Naive thymus-derived CD8-positive, alpha-beta T cell (primary cell): ENCODE measurements around the gene RBCK1. TPM values are rescaled to one million over a fixed set of nuclear protein-coding genes. Genes with fewer than 3 reads are reported as not detected.

ENCODE experiments used
- ATAC-seq, 2 donors: fragments of 150-1000 bp; cut with Tn5 transposase in 1 of 2; sonication (Bioruptor Pico), chemical (Tn5 transposase) in 1 of 2; 1 replicate in 1 of 2; 2 replicates in 1 of 2; pipeline ENCODE4 v1.10.0; 2021; ENCODE audit warnings: mild to moderate bottlenecking in 2 of 2, moderate library complexity in 2 of 2
- POLR2A ChIA-PET: fragments of 350-600 bp; sonication (Branson Sonifier 250); formaldehyde crosslinking; loops from one replicate; lab custom pipeline; 2021; ENCODE audit warnings: antibody characterized with exemption; lab: Charles Lee
- DNase-seq, 10 donors: peaks; one replicate each; pipeline versions ENCODE4 v3.0.0 to v3.0.0-alpha.2; 2020 to 2022
- H3K27ac Mint-ChIP-seq, 10 donors: one replicate each; pipeline ENCODE4 v1.8.0; 2020 to 2022; ENCODE audit warnings: mild to moderate bottlenecking in 10 of 10, mixed read lengths in 10 of 10, moderate library complexity in 4 of 10, inconsistent platforms in 1 of 10
- H3K27me3 Mint-ChIP-seq, 5 donors: one replicate each; pipeline ENCODE4 v1.8.0; 2021 to 2022; ENCODE audit warnings: mixed read lengths in 5 of 5
- H3K36me3 Mint-ChIP-seq, 3 donors: one replicate each; pipeline ENCODE4 v1.8.0; 2020 to 2022; ENCODE audit warnings: mixed read lengths in 3 of 3, mild to moderate bottlenecking in 2 of 3, inconsistent platforms in 1 of 3
- H3K4me1 Mint-ChIP-seq, 4 donors: one replicate each; pipeline ENCODE4 v1.8.0; 2021 to 2022; ENCODE audit warnings: mixed read lengths in 4 of 4
- H3K4me3 Mint-ChIP-seq, 10 donors: one replicate each; pipeline ENCODE4 v1.8.0; 2020 to 2022; ENCODE audit warnings: mild to moderate bottlenecking in 10 of 10, mixed read lengths in 10 of 10, moderate library complexity in 6 of 10, inconsistent platforms in 1 of 10
- H3K9me3 Mint-ChIP-seq, 9 donors: one replicate each; pipeline ENCODE4 v1.8.0; 2020 to 2022; ENCODE audit warnings: mixed read lengths in 9 of 9, mild to moderate bottlenecking in 3 of 9, inconsistent platforms in 1 of 9, moderate library complexity in 1 of 9
- polyA plus RNA-seq, 3 donors: library from polyadenylated mRNA; unstranded; fragments of 300-500 nt; fragmentation: Illumina TruSeq; gene quantifications; one replicate each; pipeline ENCODE4 v1.2.3, GENCODE V29; 2021
- total RNA-seq, 8 experiments: library from RNA in 2 of 8; stranded (reverse) in 2 of 8; gene quantifications; one replicate each; pipeline ENCODE4 v1.2.3 and lab custom pipeline; 2021 to 2026

Gene RBCK1
- total and polyA plus RNA-seq, 5 experiments from 2014 or later = 65.3 to 116 (median 82.2) TPM

GRCh38 chr20:430091-430999 lies 22.2 kb downstream of the RBCK1 start:
- Mint-ChIP-seq H3K4me1 (peaks cover 18 to 39% (median 29%) of the 10 kb centered on the region in 4 donors), H3K36me3 (peaks cover 0 to 44% (median 8%) of the 10 kb centered on the region in 3 donors), H3K9me3 (no peaks in the 10 kb centered on the region), H3K27me3 (no peaks in the 10 kb centered on the region), H3K27ac (peak overlapping the region in 3 of 10 donors; percentile 3 to 73 (median 24)), H3K4me3 (no peak overlapping the region)
- DNase-seq = no peak
- POLR2A ChIA-PET = interaction anchor here (0.6 kb wide), 1 partner anchor 21 kb away, joined by 3 read pairs; no protein-coding TSS in a partner anchor
- no peak for ATAC-seq

GRCh38 chr20:431012-431904 lies 23.2 kb downstream of the RBCK1 start:
- peak overlapping the region in 1 of 10 donors; percentile 45 for H3K4me3 Mint-ChIP-seq
- H3K4me1 Mint-ChIP-seq = peaks cover 18 to 47% (median 36%) of the 10 kb centered on the region in 4 donors
- H3K36me3 Mint-ChIP-seq = peaks cover 0 to 47% (median 13%) of the 10 kb centered on the region in 3 donors
- peak in 2 of 10 donors; percentile 7 to 17 for DNase-seq
- peak; percentile 33 to 45 for ATAC-seq
- peak overlapping the region in 3 of 10 donors; percentile 38 to 50 (median 48) for H3K27ac Mint-ChIP-seq
- POLR2A ChIA-PET = interaction anchor here (0.6 kb wide), 1 partner anchor 22 kb away, joined by 3 read pairs; no protein-coding TSS in a partner anchor
- H3K27me3 Mint-ChIP-seq = no peaks in the 10 kb centered on the region
- no peaks in the 10 kb centered on the region for H3K9me3 Mint-ChIP-seq

- peaks cover 18 to 48% (median 40%) of the 10 kb centered on the region in 4 donors for H3K4me1 Mint-ChIP-seq
- H3K27me3 Mint-ChIP-seq = no peaks in the 10 kb centered on the region
- no peaks in the 10 kb centered on the region for H3K9me3 Mint-ChIP-seq
- peak overlapping the region in 2 of 10 donors; percentile 7 to 9 for H3K27ac Mint-ChIP-seq
- H3K36me3 Mint-ChIP-seq = peaks cover 0 to 49% (median 10%) of the 10 kb centered on the region in 3 donors
- DNase-seq (no peak), ATAC-seq (no peak)
- H3K4me3 Mint-ChIP-seq = no peak overlapping the region
- POLR2A ChIA-PET = no interaction called here
These were observed 24.1 kb downstream of the RBCK1 start for GRCh38 chr20:432208-432607.

GRCh38 chr20:432677-433299 lies 24.7 kb downstream of the RBCK1 start:
- Mint-ChIP-seq H3K9me3 (no peaks in the 10 kb centered on the region), H3K36me3 (peaks cover 0 to 49% (median 10%) of the 10 kb centered on the region in 3 donors)
- POLR2A ChIA-PET = no interaction called here

GRCh38 chr20:433300-433975 lies 25.3 kb downstream of the RBCK1 start:
- DNase-seq (peak in 4 of 10 donors; percentile 15 to 50 (median 34)), ATAC-seq (peak; percentile 51 to 70)
- H3K27ac Mint-ChIP-seq = peak overlapping the region; percentile 28 to 86 (median 74)
- POLR2A ChIA-PET = interaction anchor here (0.6 kb wide), 1 partner anchor 411 kb away, joined by 3 read pairs; no protein-coding TSS in a partner anchor
- peaks cover 21 to 61% (median 53%) of the 10 kb centered on the region in 4 donors for H3K4me1 Mint-ChIP-seq
- H3K4me3 Mint-ChIP-seq = peak overlapping the region in 9 of 10 donors; percentile 36 to 77 (median 62)
- no peaks in the 10 kb centered on the region for H3K9me3 Mint-ChIP-seq
- H3K27me3 Mint-ChIP-seq = no peaks in the 10 kb centered on the region
- peaks cover 0 to 46% (median 10%) of the 10 kb centered on the region in 3 donors for H3K36me3 Mint-ChIP-seq

More at GRCh38 chr20:432677-433299, 24.7 kb downstream of the RBCK1 start:
- ATAC-seq (no peak), DNase-seq (no peak)
- peak overlapping the region in 7 of 10 donors; percentile 37 to 76 (median 54) for H3K4me3 Mint-ChIP-seq
- H3K27me3 Mint-ChIP-seq = no peaks in the 10 kb centered on the region
- peak overlapping the region in 7 of 10 donors; percentile 28 to 85 (median 79) for H3K27ac Mint-ChIP-seq
- H3K4me1 Mint-ChIP-seq = peaks cover 18 to 54% (median 46%) of the 10 kb centered on the region in 4 donors

- peaks cover 0 to 45% (median 10%) of the 10 kb centered on the region in 3 donors for H3K36me3 Mint-ChIP-seq
- ATAC-seq = no peak
- peak overlapping the region in 6 of 10 donors; percentile 6 to 77 (median 55) for H3K4me3 Mint-ChIP-seq
- DNase-seq = no peak
- peak overlapping the region in 4 of 10 donors; percentile 12 to 79 (median 32) for H3K27ac Mint-ChIP-seq
- no peaks in the 10 kb centered on the region for H3K9me3 Mint-ChIP-seq
- POLR2A ChIA-PET = interaction anchor here (0.6 to 1.0 kb wide), 2 partner anchors 9 to 27 kb away, joined by 3 read pairs; no protein-coding TSS in a partner anchor
- H3K4me1 Mint-ChIP-seq = peaks cover 28 to 68% (median 60%) of the 10 kb centered on the region in 4 donors
- no peaks in the 10 kb centered on the region for H3K27me3 Mint-ChIP-seq
These were observed 26.1 kb downstream of the RBCK1 start for GRCh38 chr20:434221-434620.

GRCh38 chr20:434661-435419 lies 26.7 kb downstream of the RBCK1 start:
- Mint-ChIP-seq H3K4me3 (peak overlapping the region in 3 of 10 donors; percentile 42 to 76 (median 68)), H3K27ac (no peak overlapping the region), H3K36me3 (peaks cover 0 to 47% (median 14%) of the 10 kb centered on the region in 3 donors), H3K4me1 (peaks cover 34 to 74% (median 67%) of the 10 kb centered on the region in 4 donors), H3K9me3 (no peaks in the 10 kb centered on the region), H3K27me3 (no peaks in the 10 kb centered on the region)
- DNase-seq = no peak
- no peak for ATAC-seq
- POLR2A ChIA-PET = interaction anchor here (0.6 to 1.0 kb wide), 3 partner anchors 9 to 44 kb away, joined by 3 to 6 read pairs (median 3); no protein-coding TSS in a partner anchor

GRCh38 chr20:435558-435957 lies 27.5 kb downstream of the RBCK1 start:
- Mint-ChIP-seq H3K9me3 (no peaks in the 10 kb centered on the region), H3K27ac (peak overlapping the region in 1 of 10 donors; percentile 59), H3K4me1 (peaks cover 37 to 79% (median 71%) of the 10 kb centered on the region in 4 donors), H3K36me3 (peaks cover 0 to 49% (median 21%) of the 10 kb centered on the region in 3 donors), H3K27me3 (no peaks in the 10 kb centered on the region), H3K4me3 (peak overlapping the region in 1 of 10 donors; percentile 38)
- DNase-seq = no peak
- POLR2A ChIA-PET = interaction anchor here (0.6 kb wide), 1 partner anchor 45 kb away, joined by 6 read pairs; no protein-coding TSS in a partner anchor
- no peak for ATAC-seq

GRCh38 chr20:436476-436875 lies 28.4 kb downstream of the RBCK1 start:
- H3K27ac Mint-ChIP-seq = no peak overlapping the region
- ATAC-seq (no peak), DNase-seq (no peak)
- POLR2A ChIA-PET = interaction anchor here (0.8 kb wide), 1 partner anchor 58 kb away, joined by 4 read pairs; no protein-coding TSS in a partner anchor
- H3K4me1 Mint-ChIP-seq = peaks cover 39 to 73% (median 70%) of the 10 kb centered on the region in 4 donors
- peaks cover 5 to 49% (median 29%) of the 10 kb centered on the region in 3 donors for H3K36me3 Mint-ChIP-seq
- H3K9me3 Mint-ChIP-seq = no peaks in the 10 kb centered on the region
- H3K27me3 Mint-ChIP-seq = no peaks in the 10 kb centered on the region
- no peak overlapping the region for H3K4me3 Mint-ChIP-seq

- Mint-ChIP-seq H3K36me3 (peaks cover 8 to 62% (median 39%) of the 10 kb centered on the region in 3 donors), H3K27me3 (no peaks in the 10 kb centered on the region), H3K27ac (peak overlapping the region in 5 of 10 donors; percentile 49 to 79 (median 71)), H3K4me1 (peaks cover 39 to 66% (median 65%) of the 10 kb centered on the region in 4 donors), H3K4me3 (peak overlapping the region; percentile 66 to 90 (median 80)), H3K9me3 (no peaks in the 10 kb centered on the region)
- DNase-seq (peak in 2 of 10 donors; percentile 7 to 20), ATAC-seq (peak; percentile 14 to 19)
- POLR2A ChIA-PET = interaction anchor here (0.6 to 2.0 kb wide), 7 partner anchors 24 to 83 kb away, joined by 3 to 13 read pairs (median 3); partner anchors contain the start of genes RBCK1 and TBC1D20
These were observed 29.8 kb downstream of the RBCK1 start for GRCh38 chr20:437787-438486.
